ENCODE results near the gene GALNT18. TPM values are rescaled to one million over a fixed set of nuclear protein-coding genes. Genes with fewer than 3 reads are reported as not detected.

Gene GALNT18
- total RNA-seq, 3 donors from 2014 or later (not counting 1 experiment from before 2014, with no cell fraction given), result 0.18 to 0.42 (median 0.38) TPM

- Histone ChIP-seq H3K27me3 (ENCODE audit: control insufficient read depth, insufficient read depth, low read length) (no peaks in the 10 kb centered on the region), H3K27ac (ENCODE audit: low read length) (no peak overlapping the region), H3K4me1 (ENCODE audit: control insufficient read depth, insufficient read depth, low read length) (no peaks in the 10 kb centered on the region), H3K36me3 (ENCODE audit: control insufficient read depth, insufficient read depth, low read length) (no peaks in the 10 kb centered on the region), H3K4me3 (ENCODE audit: low read length) (no peak overlapping the region), H3K9me3 (ENCODE audit: control insufficient read depth, insufficient read depth, low read length) (no peaks in the 10 kb centered on the region)
- Mint-ChIP-seq H3K4me3 (no peak overlapping the region), H3K9me3 (no peaks in the 10 kb centered on the region), H3K27ac (no peak overlapping the region), H3K4me1 (no peaks in the 10 kb centered on the region), H3K36me3 (no peaks in the 10 kb centered on the region), H3K27me3 (ENCODE audit: low read depth in 2 of 2) (no peaks in the 10 kb centered on the region)
- ATAC-seq (no peak), DNase-seq (no peak)
- intact Hi-C loops (cut with micrococcal nuclease), result no loop called here
- no peak for TF ChIP-seq CTCF (IDR thresholded peaks at IDR 0.05)
- WGBS (ENCODE audit: insufficient coverage), result 67% methylated on average over 10 of the region's 10 CpGs
Observed at GRCh38 chr11:11553573-11553972, 68.2 kb downstream of the GALNT18 start.

GRCh38 chr11:11552529-11553087 lies 69.2 kb downstream of the GALNT18 start:
- H3K36me3 ChIP-seq (ENCODE audit: control insufficient read depth, insufficient read depth, low read length), result no peaks in the 10 kb centered on the region
- H3K27me3 ChIP-seq (ENCODE audit: control insufficient read depth, insufficient read depth, low read length), result no peaks in the 10 kb centered on the region
- ATAC-seq (no peak), DNase-seq (no peak)
- no peaks in the 10 kb centered on the region for H3K4me1 ChIP-seq (ENCODE audit: control insufficient read depth, insufficient read depth, low read length)
- H3K9me3 ChIP-seq (ENCODE audit: control insufficient read depth, insufficient read depth, low read length), result no peaks in the 10 kb centered on the region
- no peak overlapping the region for H3K27ac ChIP-seq (ENCODE audit: low read length)
- H3K4me3 ChIP-seq (ENCODE audit: low read length), result no peak overlapping the region
- Mint-ChIP-seq H3K4me3 (no peak overlapping the region), H3K9me3 (no peaks in the 10 kb centered on the region), H3K4me1 (no peaks in the 10 kb centered on the region), H3K36me3 (no peaks in the 10 kb centered on the region), H3K27ac (no peak overlapping the region), H3K27me3 (ENCODE audit: low read depth in 2 of 2) (no peaks in the 10 kb centered on the region)
- intact Hi-C loops (cut with micrococcal nuclease), result no loop called here
- TF ChIP-seq CTCF (IDR thresholded peaks at IDR 0.05), result no peak

- DNase-seq (no peak), ATAC-seq (no peak)
- Histone ChIP-seq H3K4me1 (ENCODE audit: control insufficient read depth, insufficient read depth, low read length) (no peaks in the 10 kb centered on the region), H3K4me3 (ENCODE audit: low read length) (no peak overlapping the region), H3K27me3 (ENCODE audit: control insufficient read depth, insufficient read depth, low read length) (no peaks in the 10 kb centered on the region), H3K36me3 (ENCODE audit: control insufficient read depth, insufficient read depth, low read length) (no peaks in the 10 kb centered on the region), H3K27ac (ENCODE audit: low read length) (no peak overlapping the region), H3K9me3 (ENCODE audit: control insufficient read depth, insufficient read depth, low read length) (no peaks in the 10 kb centered on the region)
- WGBS (ENCODE audit: insufficient coverage), result 91% methylated on average over 6 of the region's 6 CpGs
- Mint-ChIP-seq H3K27ac (no peak overlapping the region), H3K4me1 (no peaks in the 10 kb centered on the region), H3K36me3 (no peaks in the 10 kb centered on the region), H3K4me3 (no peak overlapping the region), H3K27me3 (ENCODE audit: low read depth in 2 of 2) (peaks cover 0 to 2% of the 10 kb centered on the region in 2 donors), H3K9me3 (no peaks in the 10 kb centered on the region)
- intact Hi-C loops (cut with micrococcal nuclease), result no loop called here
- TF ChIP-seq CTCF (IDR thresholded peaks at IDR 0.05), result no peak
Observed at GRCh38 chr11:11550534-11550933, 71.3 kb downstream of the GALNT18 start.

Measured in natural killer cell (primary cell).